ENCODE results near the gene PAPSS1. TPM values are rescaled to one million over a fixed set of nuclear protein-coding genes. Genes with fewer than 3 reads are reported as not detected.

The PAPSS1 gene
- total and polyA plus RNA-seq, 2 donors (not counting 3 experiments of a cell fraction or from before 2014, with no cell fraction given), result 69.6 to 77.2 TPM

DNA sequence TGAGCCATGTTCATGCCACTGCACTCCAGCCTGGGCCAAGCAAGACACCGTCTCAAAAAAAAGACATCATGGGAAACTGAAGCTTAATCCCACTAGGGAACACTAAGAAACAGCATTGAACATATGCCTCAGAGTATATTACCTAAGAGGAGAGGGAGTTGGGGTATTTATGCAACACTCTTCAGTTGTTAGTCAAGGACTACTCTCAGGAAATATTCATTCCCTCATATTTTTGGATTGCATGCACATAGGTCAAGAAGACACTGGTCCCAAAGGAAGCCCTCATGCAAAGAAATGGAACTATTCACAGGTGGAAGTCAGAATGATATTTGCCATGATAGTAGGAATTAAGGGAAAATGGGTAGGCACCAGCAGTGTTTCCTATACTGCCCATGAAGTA is 22.8 kb upstream of the PAPSS1 start:
- dilution Hi-C loops (cut with MboI; ENCODE audit: extremely low pct_ligation_motif_present, low sequenced_read_pairs) (no loop called here), intact Hi-C loops (cut with micrococcal nuclease) (no loop called here)
- Histone ChIP-seq H3K9me1 (replicated peaks; ENCODE audit: control insufficient read depth, extremely low read depth, insufficient read depth, low read length) (no peaks in the 10 kb centered on the region), H2AFZ (ENCODE audit: low read depth, low read length) (no peak overlapping the region), H3K27me3 (ENCODE audit: control insufficient read depth in 2 of 2, insufficient read depth in 2 of 2, low read length in 2 of 2) (no peaks in the 10 kb centered on the region), H3K4me1 (ENCODE audit: control insufficient read depth, extremely low read depth, insufficient read depth, low read length) (peaks cover 6% of the 10 kb centered on the region), H3K4me3 (replicated peaks in 1 of 3; ENCODE audit: insufficient read depth in 1 of 3, low read depth in 1 of 3, low read length in 3 of 3) (no peak overlapping the region), H3K79me2 (ENCODE audit: control insufficient read depth, insufficient read depth, low read length) (no peaks in the 10 kb centered on the region), H4K20me1 (replicated peaks; ENCODE audit: control insufficient read depth, extremely low read depth, insufficient read depth, low read length) (no peaks in the 10 kb centered on the region), H3K27ac (ENCODE audit: insufficient read depth, low read depth, low read length) (no peak overlapping the region), H3K9me3 (replicated peaks; ENCODE audit: control insufficient read depth, insufficient read depth, low read length) (no peaks in the 10 kb centered on the region), H3K4me2 (ENCODE audit: insufficient read depth, low read length) (no peak overlapping the region), H3K9ac (replicated peaks; ENCODE audit: extremely low read depth, insufficient read depth, low read length) (no peak overlapping the region), H3K36me3 (ENCODE audit: control insufficient read depth in 2 of 2, extremely low read depth in 1 of 2, insufficient read depth in 2 of 2, low read length in 2 of 2) (no peaks in the 10 kb centered on the region)
- FAIRE-seq, result no peak
- DNase-seq (ENCODE audit: low read depth, low spot score), result no peak
- no TSS peak for BruUV-seq (replicated peaks)
- ChIA-PET CTCF (interaction anchor here (0.7 kb wide), 1 partner anchor 140 kb away, joined by 3 read pairs; no protein-coding TSS in a partner anchor), POLR2A (no interaction called here)
- TF ChIP-seq POLR2AphosphoS5 (IDR thresholded peaks at IDR 0.05; ENCODE audit: insufficient read depth, low read depth, low read length) (no peak), FOS (IDR thresholded peaks at IDR 0.05; ENCODE audit: borderline replicate concordance, insufficient read depth, low read length) (no peak)

DNA sequence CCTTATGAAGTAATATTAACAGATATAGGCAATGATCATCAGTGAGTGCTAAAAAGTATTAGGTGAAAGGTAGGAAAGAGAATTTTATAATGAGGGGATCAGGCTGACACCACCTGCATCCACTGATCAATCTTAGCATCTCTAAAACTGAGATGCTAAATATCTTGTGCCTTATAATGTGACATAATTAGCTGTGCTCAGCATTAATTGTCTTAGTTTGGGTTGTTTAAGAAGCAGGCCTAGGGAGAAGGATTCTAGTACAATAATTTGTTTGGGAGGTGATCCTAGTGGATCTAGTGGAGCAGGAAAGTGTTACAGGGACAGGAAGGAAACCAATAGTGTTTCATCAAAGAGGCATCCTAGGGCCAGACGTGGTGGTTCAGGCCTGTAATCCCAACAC is 22.2 kb upstream of the PAPSS1 start:
- dilution Hi-C loops (cut with MboI; ENCODE audit: extremely low pct_ligation_motif_present, low sequenced_read_pairs) (no loop called here), intact Hi-C loops (cut with micrococcal nuclease) (no loop called here)
- peaks cover 6% of the 10 kb centered on the region for H3K4me1 ChIP-seq (ENCODE audit: control insufficient read depth, extremely low read depth, insufficient read depth, low read length)
- ChIA-PET CTCF (interaction anchor here (0.7 kb wide), 1 partner anchor 141 kb away, joined by 3 read pairs; no protein-coding TSS in a partner anchor), POLR2A (no interaction called here)
- TF ChIP-seq, protein P1, sequence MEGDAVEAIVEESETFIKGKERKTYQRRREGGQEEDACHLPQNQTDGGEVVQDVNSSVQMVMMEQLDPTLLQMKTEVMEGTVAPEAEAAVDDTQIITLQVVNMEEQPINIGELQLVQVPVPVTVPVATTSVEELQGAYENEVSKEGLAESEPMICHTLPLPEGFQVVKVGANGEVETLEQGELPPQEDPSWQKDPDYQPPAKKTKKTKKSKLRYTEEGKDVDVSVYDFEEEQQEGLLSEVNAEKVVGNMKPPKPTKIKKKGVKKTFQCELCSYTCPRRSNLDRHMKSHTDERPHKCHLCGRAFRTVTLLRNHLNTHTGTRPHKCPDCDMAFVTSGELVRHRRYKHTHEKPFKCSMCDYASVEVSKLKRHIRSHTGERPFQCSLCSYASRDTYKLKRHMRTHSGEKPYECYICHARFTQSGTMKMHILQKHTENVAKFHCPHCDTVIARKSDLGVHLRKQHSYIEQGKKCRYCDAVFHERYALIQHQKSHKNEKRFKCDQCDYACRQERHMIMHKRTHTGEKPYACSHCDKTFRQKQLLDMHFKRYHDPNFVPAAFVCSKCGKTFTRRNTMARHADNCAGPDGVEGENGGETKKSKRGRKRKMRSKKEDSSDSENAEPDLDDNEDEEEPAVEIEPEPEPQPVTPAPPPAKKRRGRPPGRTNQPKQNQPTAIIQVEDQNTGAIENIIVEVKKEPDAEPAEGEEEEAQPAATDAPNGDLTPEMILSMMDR (IDR thresholded peaks at IDR 0.05; ENCODE audit: extremely low read depth in 1 of 2, insufficient read depth in 1 of 2, low read depth in 1 of 2, low read length in 2 of 2), result no peak
- TF ChIP-seq MYC (IDR thresholded peaks at IDR 0.05; ENCODE audit: low read depth, low read length) (no peak), GATA2 (IDR thresholded peaks at IDR 0.05; ENCODE audit: insufficient read depth, insufficient read length, low read depth, low read length) (no peak), JUN (IDR thresholded peaks at IDR 0.05; ENCODE audit: borderline replicate concordance, insufficient read depth, insufficient read length, low read depth) (no peak), FOS (IDR thresholded peaks at IDR 0.05; ENCODE audit: borderline replicate concordance, insufficient read depth, low read length) (no peak), POLR2A (IDR thresholded peaks at IDR 0.05; ENCODE audit: low read depth, low read length) (no peak), EZH2 (IDR thresholded peaks at IDR 0.05; ENCODE audit: borderline replicate concordance, low read depth, low read length, severe bottlenecking) (no peak), POLR2AphosphoS5 (IDR thresholded peaks at IDR 0.05; ENCODE audit: insufficient read depth, low read depth, low read length) (no peak)
- TF ChIP-seq, protein P2, sequence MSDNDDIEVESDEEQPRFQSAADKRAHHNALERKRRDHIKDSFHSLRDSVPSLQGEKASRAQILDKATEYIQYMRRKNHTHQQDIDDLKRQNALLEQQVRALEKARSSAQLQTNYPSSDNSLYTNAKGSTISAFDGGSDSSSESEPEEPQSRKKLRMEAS (IDR thresholded peaks at IDR 0.05; ENCODE audit: insufficient read depth, insufficient read length), result no peak
- H3K9ac ChIP-seq (replicated peaks; ENCODE audit: extremely low read depth, insufficient read depth, low read length), result no peak overlapping the region
- no peak overlapping the region for H3K4me3 ChIP-seq (replicated peaks in 1 of 3; ENCODE audit: insufficient read depth in 1 of 3, low read depth in 1 of 3, low read length in 3 of 3)
- BruUV-seq (replicated peaks), result no TSS peak
- no peaks in the 10 kb centered on the region for H3K9me3 ChIP-seq (replicated peaks; ENCODE audit: control insufficient read depth, insufficient read depth, low read length)
- DNase-seq (ENCODE audit: low read depth, low spot score) (no peak), FAIRE-seq (no peak)
- no peaks in the 10 kb centered on the region for H4K20me1 ChIP-seq (replicated peaks; ENCODE audit: control insufficient read depth, extremely low read depth, insufficient read depth, low read length)
- no peaks in the 10 kb centered on the region for H3K27me3 ChIP-seq (ENCODE audit: control insufficient read depth in 2 of 2, insufficient read depth in 2 of 2, low read length in 2 of 2)
- H2AFZ ChIP-seq (ENCODE audit: low read depth, low read length), result no peak overlapping the region
- H3K27ac ChIP-seq (ENCODE audit: insufficient read depth, low read depth, low read length), result no peak overlapping the region
- no peak overlapping the region for H3K4me2 ChIP-seq (ENCODE audit: insufficient read depth, low read length)
- no peaks in the 10 kb centered on the region for H3K9me1 ChIP-seq (replicated peaks; ENCODE audit: control insufficient read depth, extremely low read depth, insufficient read depth, low read length)
- no peaks in the 10 kb centered on the region for H3K36me3 ChIP-seq (ENCODE audit: control insufficient read depth in 2 of 2, extremely low read depth in 1 of 2, insufficient read depth in 2 of 2, low read length in 2 of 2)
- H3K79me2 ChIP-seq (ENCODE audit: control insufficient read depth, insufficient read depth, low read length), result no peaks in the 10 kb centered on the region
